ENCODE data around the gene ADAM12.
"Not testable (repeated sequence)": the region's sequence is repeated elsewhere in the genome, so short reads cannot be mapped to it uniquely, and the experiment has no call there.

The ADAM12 gene

DNA sequence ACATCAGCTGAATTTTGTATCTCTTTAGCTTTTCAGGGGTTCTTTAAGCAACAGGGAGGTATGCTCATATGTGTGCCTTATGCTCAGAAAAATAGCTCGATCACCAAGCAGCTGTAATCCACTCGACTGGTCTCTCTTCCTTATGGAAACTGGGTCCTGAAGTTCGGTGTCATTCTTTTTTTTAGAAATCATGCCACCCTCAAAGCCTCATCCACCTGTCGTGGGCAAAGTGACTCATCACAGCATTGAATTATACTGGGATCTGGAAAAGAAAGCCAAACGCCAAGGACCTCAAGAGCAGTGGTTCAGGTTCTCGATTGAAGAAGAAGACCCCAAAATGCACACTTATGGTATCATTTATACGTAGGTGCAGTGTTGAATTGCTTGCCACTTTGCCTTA lies 408.3 kb downstream of the ADAM12 start:
- H3K79me2 ChIP-seq (ENCODE audit: low read length), result no peaks in the 10 kb centered on the region
- DNase-seq, result no peak
- no peak overlapping the region for H3K27ac ChIP-seq (ENCODE audit: low read length)
- no peak overlapping the region for H3K4me2 ChIP-seq (ENCODE audit: low read depth, low read length)
- no peak overlapping the region for H2AFZ ChIP-seq (ENCODE audit: low read length)
- no peaks in the 10 kb centered on the region for H3K27me3 ChIP-seq (replicated peaks; ENCODE audit: insufficient read depth, low read length)
- H3K9me2 ChIP-seq (replicated peaks; ENCODE audit: insufficient read depth, low read length), result no peaks in the 10 kb centered on the region
- no peak overlapping the region for H3K4me3 ChIP-seq (ENCODE audit: low read length)
- no peaks in the 10 kb centered on the region for H3F3A ChIP-seq (ENCODE audit: insufficient read depth, low read length)
- no peak overlapping the region for H3K9ac ChIP-seq (ENCODE audit: low read length)
- H3K4me1 ChIP-seq (ENCODE audit: low read length), result no peaks in the 10 kb centered on the region
- H3K9me3 ChIP-seq (replicated peaks; ENCODE audit: insufficient read depth, low read length), result no peaks in the 10 kb centered on the region
- no peaks in the 10 kb centered on the region for H3K36me3 ChIP-seq (replicated peaks; ENCODE audit: insufficient read depth, low read length)
- TF ChIP-seq CTCF (IDR thresholded peaks at IDR 0.05; ENCODE audit: low read length) (no peak), EZH2phosphoT487 (IDR thresholded peaks at IDR 0.05; ENCODE audit: low read length) (no peak), EZH2 (optimal IDR thresholded peaks at IDR 0.05; ENCODE audit: low read depth, low read length) (no peak)
- no peaks in the 10 kb centered on the region for H4K20me1 ChIP-seq (ENCODE audit: insufficient read depth, low read length)

DNA sequence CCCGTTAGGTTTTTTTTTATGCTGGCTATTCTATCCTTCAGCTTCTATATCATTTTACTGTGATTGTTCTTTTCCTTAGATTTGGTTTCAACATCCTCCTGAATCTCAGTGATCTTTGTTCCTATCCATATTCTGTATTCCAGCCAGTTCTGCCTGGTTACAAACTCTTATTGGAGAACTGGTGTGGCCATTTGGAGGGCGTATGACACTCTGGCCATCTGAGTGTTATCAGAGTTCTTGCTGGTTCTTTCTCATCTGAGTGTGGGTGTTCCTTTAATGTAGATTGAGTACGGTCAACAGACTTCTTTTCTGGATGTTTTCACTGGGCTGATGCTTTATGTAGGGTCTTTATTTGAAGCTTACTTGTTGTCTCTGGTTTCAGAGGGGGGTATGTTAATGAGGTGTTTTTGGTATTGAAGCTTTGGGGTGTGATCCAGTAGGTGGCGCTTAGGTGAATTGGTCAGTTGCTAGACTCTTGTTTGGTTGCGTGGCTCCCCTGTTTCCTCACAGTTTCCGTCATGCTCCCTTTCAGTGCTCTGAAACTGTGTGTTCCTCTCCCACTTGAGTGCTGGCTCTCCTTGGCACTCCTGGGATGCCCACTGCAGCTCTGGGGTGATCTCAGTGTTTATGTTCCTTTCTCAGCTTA lies 411.2 kb downstream of the ADAM12 start:
- Histone ChIP-seq H3K4me2 (ENCODE audit: low read depth, low read length) (no peak overlapping the region), H3K9me3 (replicated peaks; ENCODE audit: insufficient read depth, low read length) (no peaks in the 10 kb centered on the region), H4K20me1 (ENCODE audit: insufficient read depth, low read length) (no peaks in the 10 kb centered on the region), H3F3A (ENCODE audit: insufficient read depth, low read length) (no peaks in the 10 kb centered on the region), H3K79me2 (ENCODE audit: low read length) (no peaks in the 10 kb centered on the region), H3K4me1 (ENCODE audit: low read length) (no peaks in the 10 kb centered on the region), H3K4me3 (ENCODE audit: low read length) (no peak overlapping the region), H3K27ac (ENCODE audit: low read length) (no peak overlapping the region), H3K36me3 (replicated peaks; ENCODE audit: insufficient read depth, low read length) (no peaks in the 10 kb centered on the region), H3K9ac (ENCODE audit: low read length) (no peak overlapping the region), H3K27me3 (replicated peaks; ENCODE audit: insufficient read depth, low read length) (no peaks in the 10 kb centered on the region), H3K9me2 (replicated peaks; ENCODE audit: insufficient read depth, low read length) (no peaks in the 10 kb centered on the region), H2AFZ (ENCODE audit: low read length) (no peak overlapping the region)
- TF ChIP-seq EZH2 (optimal IDR thresholded peaks at IDR 0.05; ENCODE audit: low read depth, low read length), result no peak
- no peak for TF ChIP-seq CTCF (IDR thresholded peaks at IDR 0.05; ENCODE audit: low read length)
- TF ChIP-seq EZH2phosphoT487 (IDR thresholded peaks at IDR 0.05; ENCODE audit: low read length), result no peak
- DNase-seq, result no peak

DNA sequence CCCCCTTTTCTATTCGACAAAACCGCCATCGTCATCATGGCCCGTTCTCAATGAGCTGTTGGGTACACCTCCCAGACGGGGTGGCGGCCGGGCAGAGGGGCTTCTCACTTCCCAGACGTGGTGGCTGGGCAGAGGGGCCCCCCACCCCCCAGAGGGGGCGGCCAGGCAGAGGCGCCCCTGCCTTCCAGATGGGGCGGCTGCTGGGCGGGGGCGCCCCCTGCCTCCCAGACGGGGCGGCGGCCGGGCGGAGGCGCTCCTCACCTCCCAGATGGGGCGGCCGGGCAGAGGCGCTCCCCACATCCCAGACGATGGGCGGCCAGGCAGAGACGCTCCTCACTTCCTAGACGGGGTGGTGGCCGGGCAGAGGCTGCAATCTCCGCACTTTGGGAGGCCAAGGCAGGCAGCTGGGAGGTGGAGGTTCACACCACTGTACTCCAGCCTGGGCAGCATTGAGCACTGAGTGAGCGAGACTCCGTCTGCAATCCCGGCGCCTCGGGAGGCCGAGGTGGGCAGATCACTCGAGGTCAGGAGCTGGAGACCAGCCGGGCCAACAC lies 418.1 kb downstream of the ADAM12 start:
- not testable (repeated sequence) for H3K9me3 ChIP-seq (replicated peaks; ENCODE audit: insufficient read depth, low read length); H3F3A ChIP-seq (ENCODE audit: insufficient read depth, low read length); H3K4me2 ChIP-seq (ENCODE audit: low read depth, low read length); H3K27ac ChIP-seq (ENCODE audit: low read length); H3K4me3 ChIP-seq (ENCODE audit: low read length); H3K4me1 ChIP-seq (ENCODE audit: low read length); H3K9ac ChIP-seq (ENCODE audit: low read length); H3K9me2 ChIP-seq (replicated peaks; ENCODE audit: insufficient read depth, low read length); H3K36me3 ChIP-seq (replicated peaks; ENCODE audit: insufficient read depth, low read length); H4K20me1 ChIP-seq (ENCODE audit: insufficient read depth, low read length); H2AFZ ChIP-seq (ENCODE audit: low read length); DNase-seq; H3K27me3 ChIP-seq (replicated peaks; ENCODE audit: insufficient read depth, low read length); H3K79me2 ChIP-seq (ENCODE audit: low read length)

GRCh38 chr10:125967533-125967932 lies 420.7 kb downstream of the ADAM12 start:
- H3K9me2 ChIP-seq (replicated peaks; ENCODE audit: insufficient read depth, low read length), result no peaks in the 10 kb centered on the region
- no peak overlapping the region for H3K9ac ChIP-seq (ENCODE audit: low read length)
- H3K4me2 ChIP-seq (ENCODE audit: low read depth, low read length), result no peak overlapping the region
- H2AFZ ChIP-seq (ENCODE audit: low read length), result no peak overlapping the region
- no peak for DNase-seq
- H3K4me1 ChIP-seq (ENCODE audit: low read length), result no peaks in the 10 kb centered on the region
- no peaks in the 10 kb centered on the region for H3F3A ChIP-seq (ENCODE audit: insufficient read depth, low read length)
- TF ChIP-seq EZH2 (optimal IDR thresholded peaks at IDR 0.05; ENCODE audit: low read depth, low read length), result no peak
- no peak for TF ChIP-seq CTCF (IDR thresholded peaks at IDR 0.05; ENCODE audit: low read length)
- TF ChIP-seq EZH2phosphoT487 (IDR thresholded peaks at IDR 0.05; ENCODE audit: low read length), result no peak
- H3K27me3 ChIP-seq (replicated peaks; ENCODE audit: insufficient read depth, low read length), result no peaks in the 10 kb centered on the region
- H3K79me2 ChIP-seq (ENCODE audit: low read length), result no peaks in the 10 kb centered on the region
- no peaks in the 10 kb centered on the region for H4K20me1 ChIP-seq (ENCODE audit: insufficient read depth, low read length)
- no peak overlapping the region for H3K4me3 ChIP-seq (ENCODE audit: low read length)
- H3K27ac ChIP-seq (ENCODE audit: low read length), result no peak overlapping the region
- no peaks in the 10 kb centered on the region for H3K36me3 ChIP-seq (replicated peaks; ENCODE audit: insufficient read depth, low read length)
- no peaks in the 10 kb centered on the region for H3K9me3 ChIP-seq (replicated peaks; ENCODE audit: insufficient read depth, low read length)
